ENCODE results near the gene PRR5L.

PRR5L gene

GRCh38 chr11:36403661-36404060, 107.6 kb downstream of the PRR5L start:
- DNase-seq (ENCODE audit: low read depth), result no peak

- DNase-seq (ENCODE audit: low read depth), result no peak
Measured at GRCh38 chr11:36404831-36405230, 108.7 kb downstream of the PRR5L start.

GRCh38 chr11:36405585-36406367, 109.7 kb downstream of the PRR5L start:
- DNase-seq (ENCODE audit: low read depth), result no peak

- DNase-seq (ENCODE audit: low read depth), result no peak
Measured at GRCh38 chr11:36407356-36407755, 111.3 kb downstream of the PRR5L start.

GRCh38 chr11:36408498-36409136, 112.5 kb downstream of the PRR5L start:
- DNase-seq (ENCODE audit: low read depth), result no peak

GRCh38 chr11:36409152-36409816, 113.2 kb downstream of the PRR5L start:
- no peak for DNase-seq (ENCODE audit: low read depth)

GRCh38 chr11:36411202-36411640, 115.1 kb downstream of the PRR5L start:
- DNase-seq (ENCODE audit: low read depth), result no peak

GRCh38 chr11:36412781-36413383, 116.8 kb downstream of the PRR5L start:
- no peak for DNase-seq (ENCODE audit: low read depth)

- no peak for DNase-seq (ENCODE audit: low read depth)
Measured at GRCh38 chr11:36417154-36417553, 121.1 kb downstream of the PRR5L start.

- no peak for DNase-seq (ENCODE audit: low read depth)
Measured at GRCh38 chr11:36419791-36420424, 123.8 kb downstream of the PRR5L start.

- DNase-seq (ENCODE audit: low read depth), result no peak
Measured at GRCh38 chr11:36421546-36422155, 125.6 kb downstream of the PRR5L start.

- no peak for DNase-seq (ENCODE audit: low read depth)
Measured at GRCh38 chr11:36425561-36426081, 129.5 kb downstream of the PRR5L start.

GRCh38 chr11:36426226-36426848, 130.2 kb downstream of the PRR5L start:
- no peak for DNase-seq (ENCODE audit: low read depth)

GRCh38 chr11:36427079-36427478, 131.0 kb downstream of the PRR5L start:
- DNase-seq (ENCODE audit: low read depth), result no peak

GRCh38 chr11:36427876-36428275, 131.8 kb downstream of the PRR5L start:
- no peak for DNase-seq (ENCODE audit: low read depth)

GRCh38 chr11:36431429-36432092, 135.5 kb downstream of the PRR5L start:
- DNase-seq (ENCODE audit: low read depth), result no peak

GRCh38 chr11:36432093-36432469, 136.0 kb downstream of the PRR5L start:
- DNase-seq (ENCODE audit: low read depth), result no peak

- DNase-seq (ENCODE audit: low read depth), result no peak
Measured at GRCh38 chr11:36432738-36433137, 136.7 kb downstream of the PRR5L start.

- no peak for DNase-seq (ENCODE audit: low read depth)
Measured at GRCh38 chr11:36436064-36436463, 140.0 kb downstream of the PRR5L start.

GRCh38 chr11:36436589-36436988, 140.5 kb downstream of the PRR5L start:
- no peak for DNase-seq (ENCODE audit: low read depth)
